Smooth muscle cell (in vitro differentiated cells): ENCODE measurements around the gene DIABLO. TPM values are rescaled to one million over a fixed set of nuclear protein-coding genes. Genes with fewer than 3 reads are reported as not detected.

Experiments
- DNase-seq: peaks from one replicate; lab custom pipeline; 2025; ENCODE audit not compliant: unreplicated experiment; lab: John Stamatoyannopoulos, UW
- H2AFZ ChIP-seq: fragments of 200-600 bp; sonication (generic); 2 replicates; pipeline ENCODE4 v1.6.0; 2016; ENCODE audit warnings: antibody characterized with exemption, low read depth, mild to moderate bottlenecking
- H3F3A ChIP-seq: fragments of 200-600 bp; sonication (generic); 2 replicates; pipeline ENCODE4 v1.6.0; 2017; ENCODE audit warnings: antibody characterized with exemption, low read depth
- H3K27ac ChIP-seq: fragments of 200-600 bp; sonication (generic); 2 replicates; pipeline ENCODE4 v1.5.1; 2016; ENCODE audit warnings: low read depth, mild to moderate bottlenecking
- H3K27me3 ChIP-seq: fragments of 200-600 bp; sonication (generic); 2 replicates; pipeline ENCODE4 v1.6.1; 2016; ENCODE audit warnings: low read depth, mild to moderate bottlenecking
- H3K36me3 ChIP-seq: fragments of 200-600 bp; sonication (generic); 2 replicates; pipeline ENCODE4 v1.5.1; 2016; ENCODE audit warnings: low read depth
- H3K4me1 ChIP-seq: fragments of 200-600 bp; sonication (generic); 2 replicates; pipeline ENCODE4 v1.5.1; 2016; ENCODE audit warnings: low read depth
- H3K4me2 ChIP-seq: fragments of 200-600 bp; sonication (generic); 2 replicates; pipeline ENCODE4 v1.6.0; 2016; ENCODE audit warnings: mild to moderate bottlenecking
- H3K4me3 ChIP-seq: fragments of 200-600 bp; sonication (generic); 2 replicates; pipeline ENCODE4 v1.5.1; 2016; ENCODE audit warnings: mild to moderate bottlenecking
- H3K79me2 ChIP-seq: fragments of 200-600 bp; sonication (generic); 2 replicates; pipeline ENCODE4 v1.6.0; 2016; ENCODE audit warnings: low read depth, mild to moderate bottlenecking
- H3K9ac ChIP-seq: fragments of 200-600 bp; sonication (generic); 2 replicates; pipeline ENCODE4 v1.6.0; 2016; ENCODE audit warnings: low read depth
- H3K9me3 ChIP-seq: fragments of 200-600 bp; sonication (generic); replicated peaks from 2 replicates; pipeline ENCODE4 v1.5.1; 2016; ENCODE audit warnings: low read depth
- H4K20me1 ChIP-seq: fragments of 200-600 bp; sonication (generic); 2 replicates; pipeline ENCODE4 v1.6.0; 2016; ENCODE audit warnings: low read depth
- CTCF ChIP-seq: fragments of 200-600 bp; sonication (generic); IDR thresholded peaks from 2 replicates; pipeline ENCODE4 v1.5.1; 2017; ENCODE audit warnings: borderline replicate concordance, mild to moderate bottlenecking, antibody characterized with exemption; ENCODE audit not compliant: insufficient read depth, poor library complexity, severe bottlenecking
- WGBS: methylation state at CpG from one replicate; pipeline ENCODE4 v1.1.7; 2016; ENCODE audit warnings: low lambda C conversion rate; 5-methylcytosine and 5-hydroxymethylcytosine counted together
- polyA plus RNA-seq: library from polyadenylated mRNA; unstranded; fragments of >200 nt; fragmentation: Nextera tagmentation; extraction: Ambion mirVana; gene quantifications from 2 replicates; pipeline ENCODE4 v1.2.1, GENCODE V29; 2016
- total RNA-seq: library from RNA; depleted of rRNA; stranded (reverse); fragments of >200 nt; gene quantifications from 2 replicates; pipeline ENCODE4 v1.2.3, GENCODE V29; 2014

The DIABLO gene
- total and polyA plus RNA-seq, 2 experiments from 2014 or later, result 68.8 to 76.2 TPM

- H3K4me3 ChIP-seq, result no peak overlapping the region
- no peak overlapping the region for H2AFZ ChIP-seq
- peaks cover 51% of the 10 kb centered on the region for H4K20me1 ChIP-seq
- no peaks in the 10 kb centered on the region for H3F3A ChIP-seq
- no peaks in the 10 kb centered on the region for H3K4me1 ChIP-seq
- 97% methylated on average over 1 of the region's 1 CpG for WGBS
- H3K27me3 ChIP-seq, result no peaks in the 10 kb centered on the region
- H3K9me3 ChIP-seq, result no peaks in the 10 kb centered on the region
- H3K27ac ChIP-seq, result no peak overlapping the region
- H3K9ac ChIP-seq, result no peak overlapping the region
- peaks cover 39% of the 10 kb centered on the region for H3K79me2 ChIP-seq
- no peak for DNase-seq
- H3K36me3 ChIP-seq, result peaks cover 18% of the 10 kb centered on the region
- H3K4me2 ChIP-seq, result no peak overlapping the region
- no peak for TF ChIP-seq CTCF
These were observed 9.4 kb downstream of the DIABLO start for GRCh38 chr12:122216445-122216844.

- Histone ChIP-seq H2AFZ (no peak overlapping the region), H3K36me3 (peaks cover 19% of the 10 kb centered on the region), H3K79me2 (peaks cover 32% of the 10 kb centered on the region), H3K9ac (no peak overlapping the region), H3K4me3 (no peak overlapping the region), H4K20me1 (peaks cover 44% of the 10 kb centered on the region), H3K4me2 (no peak overlapping the region), H3K4me1 (no peaks in the 10 kb centered on the region), H3F3A (no peaks in the 10 kb centered on the region), H3K9me3 (no peaks in the 10 kb centered on the region), H3K27me3 (no peaks in the 10 kb centered on the region), H3K27ac (no peak overlapping the region)
- WGBS, result 97% methylated on average over 5 of the region's 5 CpGs
- TF ChIP-seq CTCF, result no peak
- DNase-seq, result no peak
These were observed 10.1 kb downstream of the DIABLO start for GRCh38 chr12:122215771-122216170.

GRCh38 chr12:122208073-122208820 lies 17.6 kb downstream of the DIABLO start:
- H4K20me1 ChIP-seq, result peaks cover 19% of the 10 kb centered on the region
- peaks cover 33% of the 10 kb centered on the region for H3K27me3 ChIP-seq
- 96% methylated on average over 18 of the region's 18 CpGs for WGBS
- no peak overlapping the region for H2AFZ ChIP-seq
- H3K79me2 ChIP-seq, result no peaks in the 10 kb centered on the region
- H3K36me3 ChIP-seq, result peaks cover 9% of the 10 kb centered on the region
- H3K4me2 ChIP-seq, result no peak overlapping the region
- no peak for DNase-seq
- H3K27ac ChIP-seq, result no peak overlapping the region
- no peak overlapping the region for H3K9ac ChIP-seq
- TF ChIP-seq CTCF, result no peak
- no peaks in the 10 kb centered on the region for H3K9me3 ChIP-seq
- no peaks in the 10 kb centered on the region for H3F3A ChIP-seq
- no peaks in the 10 kb centered on the region for H3K4me1 ChIP-seq
- H3K4me3 ChIP-seq, result no peak overlapping the region

GRCh38 chr12:122207391-122207790 lies 18.5 kb downstream of the DIABLO start:
- H3F3A ChIP-seq, result no peaks in the 10 kb centered on the region
- peaks cover 9% of the 10 kb centered on the region for H3K36me3 ChIP-seq
- H3K27ac ChIP-seq, result no peak overlapping the region
- H3K27me3 ChIP-seq, result peaks cover 40% of the 10 kb centered on the region
- no peak overlapping the region for H3K9ac ChIP-seq
- H3K4me3 ChIP-seq, result no peak overlapping the region
- no peak for TF ChIP-seq CTCF
- no peak for DNase-seq
- peaks cover 19% of the 10 kb centered on the region for H4K20me1 ChIP-seq
- H2AFZ ChIP-seq, result no peak overlapping the region
- no peak overlapping the region for H3K4me2 ChIP-seq
- H3K79me2 ChIP-seq, result no peaks in the 10 kb centered on the region
- H3K9me3 ChIP-seq, result no peaks in the 10 kb centered on the region
- H3K4me1 ChIP-seq, result no peaks in the 10 kb centered on the region
- WGBS, result 96% methylated on average over 8 of the region's 8 CpGs
